Measurements from ENCODE around the gene PGM5. TPM values are rescaled to one million over a fixed set of nuclear protein-coding genes. Genes with fewer than 3 reads are reported as not detected.

Gene PGM5
- total RNA-seq, 1 donor from 2014 or later: 295 TPM

GRCh38 chr9:68493958-68494577 is 137.7 kb downstream of the PGM5 start:
- no peak for DNase-seq (ENCODE audit: low read depth in 2 of 2)

- DNase-seq (ENCODE audit: low read depth in 2 of 2): no peak
Measured at GRCh38 chr9:68495247-68495646, 138.8 kb downstream of the PGM5 start.

- no peak for DNase-seq (ENCODE audit: low read depth in 2 of 2)
Measured at GRCh38 chr9:68496356-68496755, 139.9 kb downstream of the PGM5 start.

GRCh38 chr9:68497629-68498028 is 141.2 kb downstream of the PGM5 start:
- DNase-seq (ENCODE audit: low read depth in 2 of 2): no peak

GRCh38 chr9:68498816-68499215 is 142.4 kb downstream of the PGM5 start:
- DNase-seq (ENCODE audit: low read depth in 2 of 2): no peak

GRCh38 chr9:68500457-68501381 is 144.3 kb downstream of the PGM5 start:
- peak in 1 of 2 donors; percentile 7 for DNase-seq (ENCODE audit: low read depth in 2 of 2)

- DNase-seq (ENCODE audit: low read depth in 2 of 2): no peak
Measured at GRCh38 chr9:68502279-68502678, 145.9 kb downstream of the PGM5 start.

- peak in 1 of 2 donors; percentile 70 for DNase-seq (ENCODE audit: low read depth in 2 of 2)
Measured at GRCh38 chr9:68505681-68506409, 149.4 kb downstream of the PGM5 start.

- no peak for DNase-seq (ENCODE audit: low read depth in 2 of 2)
Measured at GRCh38 chr9:68506551-68506950, 150.1 kb downstream of the PGM5 start.

GRCh38 chr9:68507130-68507805 is 150.9 kb downstream of the PGM5 start:
- peak; percentile 38 to 68 for DNase-seq (ENCODE audit: low read depth in 2 of 2)

GRCh38 chr9:68507806-68508145 is 151.4 kb downstream of the PGM5 start:
- DNase-seq (ENCODE audit: low read depth in 2 of 2): no peak

GRCh38 chr9:68508547-68508946 is 152.1 kb downstream of the PGM5 start:
- peak in 1 of 2 donors; percentile 48 for DNase-seq (ENCODE audit: low read depth in 2 of 2)

GRCh38 chr9:68509689-68510088 is 153.3 kb downstream of the PGM5 start:
- no peak for DNase-seq (ENCODE audit: low read depth in 2 of 2)

GRCh38 chr9:68513385-68513784 is 157.0 kb downstream of the PGM5 start:
- no peak for DNase-seq (ENCODE audit: low read depth in 2 of 2)

- DNase-seq (ENCODE audit: low read depth in 2 of 2): no peak
Measured at GRCh38 chr9:68513981-68514380, 157.6 kb downstream of the PGM5 start.

- DNase-seq (ENCODE audit: low read depth in 2 of 2): no peak
Measured at GRCh38 chr9:68515326-68516017, 159.1 kb downstream of the PGM5 start.

- no peak for DNase-seq (ENCODE audit: low read depth in 2 of 2)
Measured at GRCh38 chr9:68522131-68522530, 165.7 kb downstream of the PGM5 start.

GRCh38 chr9:68522954-68523353 is 166.5 kb downstream of the PGM5 start:
- DNase-seq (ENCODE audit: low read depth in 2 of 2): no peak

- no peak for DNase-seq (ENCODE audit: low read depth in 2 of 2)
Measured at GRCh38 chr9:68523367-68523936, 167.0 kb downstream of the PGM5 start.

GRCh38 chr9:68530618-68531017 is 174.2 kb downstream of the PGM5 start:
- DNase-seq (ENCODE audit: low read depth in 2 of 2): peak in 1 of 2 donors; percentile 80

GRCh38 chr9:68532131-68532530 is 175.7 kb downstream of the PGM5 start:
- DNase-seq (ENCODE audit: low read depth in 2 of 2): no peak
